ENCODE results near the gene PRICKLE1.
A peak's percentile ranks its signal among the peaks of the same experiment; 100 is the strongest.

PRICKLE1 gene

DNA sequence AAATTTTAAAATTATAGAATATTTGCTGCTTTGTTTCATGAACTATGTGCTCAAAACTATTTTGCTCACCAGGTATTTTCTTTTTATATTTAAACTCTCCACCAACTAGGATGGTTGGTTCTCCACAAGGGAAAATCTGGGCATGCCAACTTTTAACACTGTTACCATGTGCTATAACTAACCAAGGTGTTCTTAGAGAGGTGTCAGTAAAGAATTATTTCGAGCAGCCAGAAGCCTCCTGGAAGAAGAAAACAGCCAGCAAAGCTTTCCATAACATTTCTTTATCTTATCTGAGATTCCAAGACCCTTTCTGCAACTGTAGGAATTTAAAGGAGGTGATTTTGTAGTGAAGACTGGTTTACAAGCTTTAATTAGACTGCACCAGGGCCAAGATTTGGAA lies 97.3 kb downstream of the PRICKLE1 start:
- TF ChIP-seq JUND (IDR thresholded peaks at IDR 0.05; ENCODE audit: low read depth) = no peak
- in situ Hi-C loops (cut with HindIII; ENCODE audit: low pct_unique_long_range_greater_than_20kb, low sequenced_read_pairs) = no loop called here
- DNase-seq (ENCODE audit: low read depth in 1 of 2, low spot score in 1 of 2) = no peak

DNA sequence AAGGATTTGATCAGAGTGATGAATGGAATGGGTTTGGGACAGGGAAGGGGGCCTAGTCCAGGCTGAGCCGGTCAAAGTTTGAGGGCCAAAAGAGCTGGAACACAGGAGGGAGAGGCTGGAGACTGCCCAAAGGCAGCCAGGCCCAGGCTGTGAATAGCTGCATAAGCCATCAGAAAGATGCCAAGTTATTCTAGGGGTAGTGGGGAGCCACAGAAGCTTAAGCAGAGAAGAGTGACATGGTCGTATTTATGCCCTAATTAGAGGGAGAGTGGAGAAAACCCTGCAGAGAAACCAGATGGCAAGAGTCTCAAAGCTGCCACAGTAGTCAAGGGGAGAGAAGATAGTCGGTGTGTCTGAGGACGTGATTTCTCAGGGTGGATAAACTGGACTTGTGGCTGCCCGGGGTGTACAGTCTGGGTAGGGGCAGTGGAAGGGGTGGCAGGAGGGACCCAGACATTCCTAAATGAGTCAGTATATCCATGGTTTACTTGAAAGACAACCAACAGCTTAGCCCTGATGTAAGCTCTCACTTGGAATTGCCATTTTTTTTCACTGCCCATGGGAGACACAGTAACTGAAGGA lies 99.2 kb downstream of the PRICKLE1 start:
- in situ Hi-C loops (cut with HindIII; ENCODE audit: low pct_unique_long_range_greater_than_20kb, low sequenced_read_pairs) = no loop called here
- DNase-seq (ENCODE audit: low read depth in 1 of 2, low spot score in 1 of 2) = no peak
- no peak for TF ChIP-seq JUND (IDR thresholded peaks at IDR 0.05; ENCODE audit: low read depth)

DNA sequence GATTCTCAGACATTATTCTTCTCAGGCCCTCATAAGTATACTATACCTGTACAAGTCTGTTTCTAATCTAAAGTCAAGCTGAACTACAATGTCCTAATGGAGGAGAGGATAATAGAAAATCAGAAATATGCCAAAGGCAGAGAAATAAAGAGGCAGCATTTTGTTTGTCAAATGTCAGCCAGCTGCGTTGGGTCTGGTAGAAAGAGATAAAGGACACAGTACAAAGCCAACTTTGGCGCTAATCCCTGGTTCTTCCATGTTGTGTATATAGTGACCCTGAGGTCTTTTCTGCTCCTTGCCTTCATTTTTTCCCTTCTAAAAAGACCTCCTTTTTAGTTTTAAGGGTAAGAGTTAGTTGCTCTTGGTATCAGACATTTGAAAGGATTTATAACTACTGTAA lies 103.1 kb downstream of the PRICKLE1 start:
- TF ChIP-seq JUND (IDR thresholded peaks at IDR 0.05; ENCODE audit: low read depth) = no peak
- in situ Hi-C loops (cut with HindIII; ENCODE audit: low pct_unique_long_range_greater_than_20kb, low sequenced_read_pairs) = no loop called here
- DNase-seq (ENCODE audit: low read depth in 1 of 2, low spot score in 1 of 2) = no peak

DNA sequence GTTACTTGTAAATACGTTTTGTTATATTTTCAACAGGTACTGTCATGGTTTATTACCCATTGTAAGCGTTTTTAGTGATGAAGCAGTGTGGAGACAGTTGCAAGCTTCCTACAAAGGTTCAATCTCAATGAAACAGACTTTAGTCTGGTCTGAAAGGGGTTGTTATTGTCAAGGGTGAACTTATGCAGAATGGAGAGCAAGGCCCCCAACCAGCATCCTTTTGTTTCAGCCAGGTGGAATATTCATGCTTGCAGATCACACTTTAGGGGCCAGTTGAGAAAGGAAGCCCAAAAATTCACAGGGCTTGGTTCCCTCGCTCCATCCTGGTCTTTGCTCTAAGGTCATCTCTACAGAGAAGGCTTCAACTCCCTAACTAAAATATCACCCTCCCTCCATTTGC lies 103.7 kb downstream of the PRICKLE1 start:
- in situ Hi-C loops (cut with HindIII; ENCODE audit: low pct_unique_long_range_greater_than_20kb, low sequenced_read_pairs) = no loop called here
- no peak for TF ChIP-seq JUND (IDR thresholded peaks at IDR 0.05; ENCODE audit: low read depth)
- no peak for DNase-seq (ENCODE audit: low read depth in 1 of 2, low spot score in 1 of 2)

DNA sequence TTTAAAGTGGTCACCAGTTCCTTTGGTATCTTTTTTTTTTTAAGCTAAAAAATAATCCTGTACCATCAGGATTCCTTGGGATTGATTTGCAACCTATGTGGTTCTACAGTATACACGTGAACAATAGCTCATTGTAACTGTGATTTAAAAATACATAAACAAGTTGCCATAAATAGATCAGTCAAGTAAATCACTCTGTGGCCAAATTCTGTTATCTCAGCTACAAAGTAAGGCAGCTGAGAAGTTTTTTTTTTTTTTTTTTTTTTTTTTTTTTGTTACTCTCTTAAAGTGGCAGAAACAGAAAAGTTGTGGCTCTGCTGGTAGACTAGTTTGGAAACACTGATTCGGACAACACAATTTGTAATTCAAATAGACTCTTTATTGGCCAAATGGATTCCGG lies 104.5 kb downstream of the PRICKLE1 start:
- no peak for TF ChIP-seq JUND (IDR thresholded peaks at IDR 0.05; ENCODE audit: low read depth)
- DNase-seq (ENCODE audit: low read depth in 1 of 2, low spot score in 1 of 2) = no peak
- in situ Hi-C loops (cut with HindIII; ENCODE audit: low pct_unique_long_range_greater_than_20kb, low sequenced_read_pairs) = no loop called here

DNA sequence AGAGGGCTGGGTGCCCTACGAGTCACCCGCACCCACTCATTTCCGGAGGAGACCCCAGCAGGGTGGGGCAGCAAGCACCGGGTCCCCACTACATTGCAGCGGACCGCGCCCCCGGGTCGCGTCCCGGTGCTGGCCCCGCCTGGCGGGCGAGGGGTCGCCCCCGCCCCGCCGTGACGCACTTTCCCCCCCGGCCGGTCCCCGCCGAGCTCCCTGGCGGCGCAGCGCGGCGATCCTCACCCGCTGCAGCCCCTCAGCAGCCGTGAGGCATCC lies 106.1 kb downstream of the PRICKLE1 start:
- in situ Hi-C loops (cut with HindIII; ENCODE audit: low pct_unique_long_range_greater_than_20kb, low sequenced_read_pairs) = no loop called here
- no peak for DNase-seq (ENCODE audit: low read depth in 1 of 2, low spot score in 1 of 2)
- no peak for TF ChIP-seq JUND (IDR thresholded peaks at IDR 0.05; ENCODE audit: low read depth)

DNA sequence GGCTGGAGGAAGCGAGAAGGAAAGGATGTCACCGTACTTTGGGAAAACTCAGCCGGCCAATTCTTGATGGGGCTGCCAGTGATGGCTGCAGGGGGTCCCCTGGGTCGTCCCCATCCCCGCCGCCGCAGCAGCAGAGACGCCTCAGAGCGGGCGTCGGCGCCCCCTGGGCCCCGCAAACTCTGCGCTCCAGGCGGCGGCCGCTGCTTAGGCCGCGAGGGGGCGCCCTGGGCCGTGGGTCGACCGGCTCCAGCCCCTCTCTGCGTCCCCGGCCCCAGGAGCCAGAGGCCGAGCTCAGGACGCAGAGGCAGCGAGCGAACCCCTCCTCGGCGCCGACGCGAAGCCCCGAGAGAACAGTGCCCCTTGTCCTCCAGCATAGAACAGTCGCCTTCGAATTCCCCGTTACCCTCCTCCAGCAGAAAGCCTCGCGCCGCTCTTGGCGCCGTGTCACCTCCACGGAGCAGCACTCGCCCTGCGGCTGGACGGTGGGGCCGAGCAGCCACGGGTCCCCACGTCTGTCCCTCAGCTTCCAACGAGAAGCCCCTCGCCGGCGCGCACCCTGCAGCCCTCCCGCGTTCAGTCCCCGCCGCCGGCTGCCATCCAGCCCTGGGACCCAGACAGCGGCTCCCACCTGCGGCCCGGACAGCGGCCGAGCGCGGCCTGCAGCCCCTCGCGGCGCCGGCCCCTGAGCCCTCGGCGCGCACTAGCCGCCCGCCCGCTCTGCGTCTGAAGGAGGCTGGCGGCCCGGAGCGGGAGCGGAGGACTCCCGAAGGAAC lies 106.6 kb downstream of the PRICKLE1 start:
- in situ Hi-C loops (cut with HindIII; ENCODE audit: low pct_unique_long_range_greater_than_20kb, low sequenced_read_pairs) = no loop called here
- no peak for TF ChIP-seq JUND (IDR thresholded peaks at IDR 0.05; ENCODE audit: low read depth)
- peak; percentile 44 to 77 for DNase-seq (ENCODE audit: low read depth in 1 of 2, low spot score in 1 of 2)

DNA sequence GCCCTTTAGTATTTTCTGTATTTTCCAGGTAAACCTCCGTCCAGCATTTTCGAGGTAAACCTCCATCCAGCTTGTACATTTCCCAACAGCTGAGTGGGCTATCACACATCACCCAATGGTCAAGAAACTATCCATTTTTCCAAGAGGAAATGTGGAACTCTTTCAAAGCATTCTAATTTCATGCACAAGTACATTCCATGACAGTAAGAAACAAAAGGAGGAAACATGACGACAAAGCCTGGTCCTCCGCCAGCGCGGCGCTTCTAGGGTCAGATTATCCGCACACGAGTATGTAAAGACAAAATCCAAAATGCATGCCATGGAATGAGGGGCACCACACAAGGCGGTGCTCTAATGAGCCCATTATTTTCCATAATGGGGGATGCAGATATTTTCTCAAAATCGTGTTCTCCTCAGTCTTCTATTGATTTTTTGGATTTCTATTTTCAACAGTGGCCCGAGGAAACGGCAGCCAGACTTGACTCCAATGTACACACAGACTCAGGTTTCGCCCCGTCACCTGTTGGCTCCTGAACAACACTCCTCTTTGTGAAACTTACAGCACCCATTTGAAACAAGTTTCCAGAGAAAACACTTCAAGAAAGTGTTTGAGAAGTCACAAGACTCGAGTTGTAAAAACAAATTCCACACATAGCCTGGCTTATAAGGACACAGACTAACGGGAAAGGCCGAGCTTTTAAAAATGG lies 107.4 kb downstream of the PRICKLE1 start:
- peak; percentile 39 to 54 for DNase-seq (ENCODE audit: low read depth in 1 of 2, low spot score in 1 of 2)
- TF ChIP-seq JUND (IDR thresholded peaks at IDR 0.05; ENCODE audit: low read depth) = no peak
- in situ Hi-C loops (cut with HindIII; ENCODE audit: low pct_unique_long_range_greater_than_20kb, low sequenced_read_pairs) = no loop called here

DNA sequence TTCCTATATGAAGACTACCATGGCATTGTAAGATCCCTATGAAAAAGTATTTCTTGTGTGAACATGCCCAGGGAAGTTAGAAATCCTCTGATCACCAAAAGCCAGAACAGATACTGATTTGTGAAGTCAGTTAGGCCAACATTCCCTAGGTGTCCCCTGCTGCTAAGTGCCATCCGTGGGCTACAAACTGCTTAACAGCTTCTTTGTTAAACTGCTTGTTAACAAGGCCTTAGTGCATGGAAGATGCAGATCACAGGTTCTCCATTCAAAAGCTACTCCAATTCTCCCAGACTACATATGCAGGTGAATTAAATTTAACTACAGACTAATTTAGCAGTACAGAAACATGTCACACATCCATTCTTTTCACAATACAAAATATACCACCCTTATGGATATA lies 108.2 kb downstream of the PRICKLE1 start:
- TF ChIP-seq JUND (IDR thresholded peaks at IDR 0.05; ENCODE audit: low read depth) = no peak
- in situ Hi-C loops (cut with HindIII; ENCODE audit: low pct_unique_long_range_greater_than_20kb, low sequenced_read_pairs) = no loop called here
- DNase-seq (ENCODE audit: low read depth in 1 of 2, low spot score in 1 of 2) = no peak

DNA sequence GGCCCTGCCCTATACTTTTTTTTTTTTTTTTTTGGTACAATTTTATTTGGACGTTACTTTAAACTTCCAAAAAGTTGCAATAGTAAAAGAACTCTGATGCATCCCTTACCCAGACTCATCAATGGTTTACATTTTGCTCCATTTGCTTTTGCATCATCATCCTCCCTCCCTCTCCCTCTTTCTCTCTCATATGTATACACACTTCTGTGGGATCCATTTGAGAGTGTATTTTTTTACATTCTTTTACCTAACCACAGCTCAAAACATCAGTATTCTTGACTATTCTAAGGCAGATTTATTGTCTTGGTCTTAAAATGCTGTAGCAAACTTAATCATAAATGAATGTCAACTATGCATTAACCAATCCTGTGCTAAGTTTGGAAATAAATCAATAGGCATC lies 111.6 kb downstream of the PRICKLE1 start:
- DNase-seq (ENCODE audit: low read depth in 1 of 2, low spot score in 1 of 2) = no peak
- no peak for TF ChIP-seq JUND (IDR thresholded peaks at IDR 0.05; ENCODE audit: low read depth)
- in situ Hi-C loops (cut with HindIII; ENCODE audit: low pct_unique_long_range_greater_than_20kb, low sequenced_read_pairs) = no loop called here

DNA sequence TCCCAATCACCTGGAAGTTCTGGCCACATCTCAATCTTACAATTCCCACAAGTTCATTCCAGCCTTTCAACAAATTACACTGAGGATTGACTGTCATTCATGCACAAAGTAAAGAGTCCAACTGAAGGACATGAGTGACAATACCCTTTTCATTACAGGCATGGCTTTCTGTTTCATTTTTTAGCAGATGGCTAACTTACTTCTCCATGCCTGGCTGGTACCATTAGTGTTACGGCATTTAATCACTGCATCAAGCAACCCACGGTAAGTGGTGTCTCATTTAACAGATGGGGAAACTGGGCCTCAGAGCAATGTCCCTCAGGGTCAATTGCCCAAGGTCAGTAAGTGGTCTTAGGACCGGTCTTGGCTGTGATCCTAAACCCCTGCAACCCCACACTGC lies 114.4 kb downstream of the PRICKLE1 start:
- no peak for TF ChIP-seq JUND (IDR thresholded peaks at IDR 0.05; ENCODE audit: low read depth)
- in situ Hi-C loops (cut with HindIII; ENCODE audit: low pct_unique_long_range_greater_than_20kb, low sequenced_read_pairs) = no loop called here
- no peak for DNase-seq (ENCODE audit: low read depth in 1 of 2, low spot score in 1 of 2)

DNA sequence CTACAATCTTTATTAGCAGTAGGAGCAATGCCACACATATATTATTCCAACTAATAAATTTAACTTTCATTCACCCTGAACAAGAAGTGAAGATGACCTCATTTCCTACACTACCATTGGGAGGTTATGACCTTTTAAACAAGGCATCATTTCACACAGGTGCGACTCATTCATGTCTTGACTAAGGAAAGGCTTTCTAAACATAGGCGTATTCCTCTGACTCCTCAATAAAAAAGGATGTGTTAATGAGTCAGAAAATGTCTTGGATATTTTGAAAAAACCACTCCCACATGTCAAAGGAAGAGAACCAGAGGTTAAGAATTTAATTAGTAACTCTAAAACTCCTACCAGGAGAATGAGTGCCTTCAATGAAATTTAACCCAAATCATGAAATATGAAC lies 115.2 kb downstream of the PRICKLE1 start:
- in situ Hi-C loops (cut with HindIII; ENCODE audit: low pct_unique_long_range_greater_than_20kb, low sequenced_read_pairs) = no loop called here
- TF ChIP-seq JUND (IDR thresholded peaks at IDR 0.05; ENCODE audit: low read depth) = no peak
- DNase-seq (ENCODE audit: low read depth in 1 of 2, low spot score in 1 of 2) = no peak

DNA sequence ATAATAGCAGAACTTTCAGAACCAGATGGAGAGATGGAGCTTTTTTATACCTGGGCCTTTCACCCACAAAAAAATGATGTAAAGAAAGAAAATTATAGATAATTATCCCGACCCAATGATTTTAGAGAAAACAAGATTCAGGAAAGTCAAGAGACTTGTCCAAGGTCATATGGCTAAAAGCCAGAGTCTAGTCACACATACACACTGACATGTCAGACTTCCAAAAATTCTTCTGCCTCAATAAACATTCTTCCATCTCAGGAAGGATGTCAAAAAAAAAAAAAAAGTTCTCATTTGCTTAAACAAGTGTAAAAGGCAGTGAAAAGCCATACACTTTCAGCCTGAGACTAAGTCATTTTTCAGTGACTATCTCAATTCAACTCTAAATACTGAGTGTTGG lies 116.0 kb downstream of the PRICKLE1 start:
- no peak for TF ChIP-seq JUND (IDR thresholded peaks at IDR 0.05; ENCODE audit: low read depth)
- in situ Hi-C loops (cut with HindIII; ENCODE audit: low pct_unique_long_range_greater_than_20kb, low sequenced_read_pairs) = no loop called here
- no peak for DNase-seq (ENCODE audit: low read depth in 1 of 2, low spot score in 1 of 2)

Measured in T47D (cell line).